NCI-H2196 treated with DMSO at 0.1 percent for 48 hours (cell line): ENCODE measurements around the gene OR5K2.

Experiments
- DNase-seq: peaks from one replicate; lab custom pipeline; 2025; ENCODE audit not compliant: unreplicated experiment; lab: John Stamatoyannopoulos, UW

OR5K2 gene

GRCh38 chr3:98521897-98522543 lies 24.5 kb downstream of the OR5K2 start:
- peak; percentile 25 for DNase-seq

- peak; percentile 98 for DNase-seq
These were observed 25.2 kb downstream of the OR5K2 start, which contains the start of gene CLDND1 for GRCh38 chr3:98522544-98523281. TSS of gene CLDND1 (minus strand) at chr3:98522902. CDS start at chr3:98521424, 1,478 bp downstream.

DNA sequence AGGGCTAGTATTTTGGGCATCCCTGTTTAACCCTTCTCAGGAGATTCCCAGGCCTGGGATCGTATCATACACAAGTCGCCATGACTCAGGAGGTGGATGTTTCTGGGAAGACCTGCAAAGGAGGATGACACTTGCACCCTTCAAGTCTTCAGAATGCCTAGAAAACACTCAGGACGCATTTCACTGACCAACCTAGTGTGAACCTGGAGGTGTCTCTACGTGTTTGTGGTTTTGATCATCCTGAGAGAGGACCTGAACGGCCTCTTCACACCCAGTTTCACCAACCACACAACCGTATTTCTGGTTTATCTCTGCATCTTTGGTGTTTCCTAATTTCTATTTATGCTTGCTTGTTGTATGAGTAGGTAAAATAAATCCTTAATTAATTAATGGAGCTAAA lies 28.0 kb downstream of the OR5K2 start:
- no peak for DNase-seq

GRCh38 chr3:98528474-98529346 lies 31.2 kb downstream of the OR5K2 start:
- no peak for DNase-seq

GRCh38 chr3:98529856-98530459 lies 32.5 kb downstream of the OR5K2 start:
- no peak for DNase-seq

DNA sequence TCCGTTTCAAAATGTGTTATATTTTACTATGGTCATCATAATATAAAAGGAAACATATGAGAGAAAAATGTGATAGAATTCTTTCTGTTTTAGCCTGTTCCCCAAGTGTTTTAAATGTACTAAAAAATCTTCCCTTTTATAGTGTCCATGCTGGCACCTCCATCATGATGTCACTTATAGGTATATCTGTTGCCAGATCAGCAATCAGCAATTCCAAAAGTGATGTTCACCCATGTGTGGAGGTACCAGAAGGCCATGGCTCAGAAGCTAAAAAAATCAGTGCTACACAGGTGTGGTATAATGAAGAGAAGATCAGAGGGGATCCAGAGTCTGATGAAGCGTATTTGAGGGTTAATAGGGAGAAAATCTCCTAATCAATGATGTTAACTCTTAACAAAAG lies 33.2 kb downstream of the OR5K2 start:
- DNase-seq = no peak

DNA sequence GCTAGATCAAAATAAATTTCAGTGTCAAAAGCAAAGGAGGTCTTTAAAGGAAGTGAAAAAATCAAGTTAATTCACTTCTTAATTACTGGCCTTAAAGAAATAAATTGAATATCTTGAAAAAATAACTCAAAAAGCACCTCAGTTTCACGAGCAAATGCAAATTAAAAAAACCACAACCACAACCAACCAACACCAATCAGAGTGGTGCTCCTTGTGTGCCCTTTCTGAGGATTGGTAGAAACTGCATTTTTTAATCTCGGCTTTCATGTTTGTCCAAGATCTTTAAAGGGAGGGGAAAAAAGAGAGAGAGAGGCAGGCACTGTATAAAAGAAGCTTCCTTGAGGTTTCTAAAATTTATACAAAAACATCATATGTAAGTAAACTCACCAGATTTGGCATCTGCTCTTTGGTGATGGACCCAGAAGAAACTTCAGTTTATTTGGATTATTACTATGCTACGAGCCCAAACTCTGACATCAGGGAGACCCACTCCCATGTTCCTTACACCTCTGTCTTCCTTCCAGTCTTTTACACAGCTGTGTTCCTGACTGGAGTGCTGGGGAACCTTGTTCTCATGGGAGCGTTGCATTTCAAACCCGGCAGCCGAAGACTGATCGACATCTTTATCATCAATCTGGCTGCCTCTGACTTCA lies 34.3 kb downstream of the OR5K2 start, which contains the start of gene GPR15:
Gene GPR15 (plus strand): TSS at position 357 of the 653 bp plus-strand sequence. CDS start 56 bp downstream, at position 413.
- DNase-seq = no peak

- DNase-seq = no peak
These were observed 34.8 kb downstream of the OR5K2 start for GRCh38 chr3:98532275-98532637.

DNA sequence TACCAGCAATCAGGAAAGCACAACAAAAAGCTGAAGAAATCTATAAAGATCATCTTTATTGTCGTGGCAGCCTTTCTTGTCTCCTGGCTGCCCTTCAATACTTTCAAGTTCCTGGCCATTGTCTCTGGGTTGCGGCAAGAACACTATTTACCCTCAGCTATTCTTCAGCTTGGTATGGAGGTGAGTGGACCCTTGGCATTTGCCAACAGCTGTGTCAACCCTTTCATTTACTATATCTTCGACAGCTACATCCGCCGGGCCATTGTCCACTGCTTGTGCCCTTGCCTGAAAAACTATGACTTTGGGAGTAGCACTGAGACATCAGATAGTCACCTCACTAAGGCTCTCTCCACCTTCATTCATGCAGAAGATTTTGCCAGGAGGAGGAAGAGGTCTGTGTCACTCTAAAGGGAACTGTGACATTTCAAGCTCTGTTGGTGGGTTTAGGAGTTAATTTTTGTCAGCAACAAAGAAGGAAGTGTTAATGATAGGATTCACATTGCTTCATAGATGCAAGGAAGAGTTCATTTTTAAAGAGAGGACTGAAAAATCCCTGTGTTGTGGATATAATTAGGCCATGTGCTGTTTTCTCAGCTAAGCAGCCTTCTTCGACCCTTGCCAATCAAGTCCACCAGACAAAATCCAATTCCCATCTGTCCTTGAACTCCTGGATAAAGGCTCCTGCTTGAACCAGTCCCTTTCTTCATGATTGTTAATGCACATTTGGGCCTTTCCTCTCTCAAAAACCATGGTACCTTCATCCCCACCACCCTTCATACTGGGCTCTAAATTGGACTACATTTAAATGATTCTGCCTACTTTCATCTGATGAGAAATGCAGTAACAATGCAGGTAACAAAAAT lies 35.5 kb downstream of the OR5K2 start:
- DNase-seq = no peak

- no peak for DNase-seq
These were observed 36.7 kb downstream of the OR5K2 start for GRCh38 chr3:98534168-98534567.

DNA sequence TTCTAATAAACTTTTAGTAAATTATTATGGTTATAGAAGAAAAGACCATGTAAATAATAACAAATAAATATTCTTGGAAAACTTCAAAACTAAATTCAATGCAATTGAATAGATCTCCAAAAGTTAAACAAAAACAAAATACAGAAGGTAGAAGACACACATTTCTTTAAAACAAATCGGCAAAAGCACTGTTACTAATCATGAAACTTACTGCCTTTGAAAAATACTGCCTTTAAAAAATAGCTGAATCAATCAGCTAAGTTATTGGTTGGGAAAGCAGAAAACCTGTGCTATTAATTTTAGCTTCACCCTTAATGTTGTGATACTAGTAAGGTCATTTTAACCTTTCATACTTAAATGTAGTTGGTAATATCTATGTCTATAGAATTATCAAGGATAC lies 37.3 kb downstream of the OR5K2 start:
- no peak for DNase-seq

GRCh38 chr3:98536456-98537017 lies 39.1 kb downstream of the OR5K2 start:
- DNase-seq = no peak

DNA sequence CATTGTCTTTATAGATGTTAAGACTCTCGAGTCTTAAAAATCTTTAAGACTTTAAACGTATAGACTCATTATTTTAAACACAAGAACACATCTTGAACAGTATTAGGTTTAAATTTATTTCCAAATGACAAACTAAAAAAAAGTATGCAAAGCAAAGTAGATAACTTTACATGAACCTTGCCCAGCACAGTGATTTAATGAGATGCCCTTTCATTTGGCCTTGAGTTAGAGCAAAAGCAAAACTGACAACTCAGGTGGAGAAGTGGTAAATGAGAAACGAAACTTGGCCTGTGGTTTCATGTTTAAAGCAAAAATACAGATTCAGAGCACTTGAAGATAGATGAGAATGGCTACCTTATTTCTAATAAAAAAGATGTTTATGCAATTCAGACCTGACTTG lies 42.9 kb downstream of the OR5K2 start:
- DNase-seq = no peak

GRCh38 chr3:98541695-98542094 lies 44.2 kb downstream of the OR5K2 start:
- no peak for DNase-seq

GRCh38 chr3:98542623-98543022 lies 45.1 kb downstream of the OR5K2 start:
- DNase-seq = no peak

DNA sequence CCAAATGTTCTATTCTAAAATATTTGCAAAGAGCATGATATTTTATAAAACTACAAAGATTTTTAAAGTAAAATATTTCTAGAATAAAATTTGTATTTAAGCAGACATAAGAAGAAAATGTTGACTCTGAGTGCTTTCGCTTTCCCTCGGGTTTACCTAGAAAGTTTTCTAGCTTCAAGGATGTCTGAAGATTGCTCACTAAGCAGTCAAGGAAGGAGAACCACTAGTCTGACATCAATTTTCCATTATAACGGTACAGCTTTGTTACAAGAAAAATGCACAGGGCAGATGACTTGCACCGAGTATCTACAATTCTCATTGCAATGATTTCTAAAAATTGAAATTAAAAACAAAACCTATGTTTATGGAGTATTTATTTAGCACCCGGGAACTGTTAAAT lies 48.5 kb downstream of the OR5K2 start:
- no peak for DNase-seq
